ENCODE measurements around the gene UXS1.

UXS1 gene

GRCh38 chr2:106063181-106063580 is 130.9 kb downstream of the UXS1 start:
- no peak overlapping the region for H3K27ac ChIP-seq
- TF ChIP-seq, protein P1, sequence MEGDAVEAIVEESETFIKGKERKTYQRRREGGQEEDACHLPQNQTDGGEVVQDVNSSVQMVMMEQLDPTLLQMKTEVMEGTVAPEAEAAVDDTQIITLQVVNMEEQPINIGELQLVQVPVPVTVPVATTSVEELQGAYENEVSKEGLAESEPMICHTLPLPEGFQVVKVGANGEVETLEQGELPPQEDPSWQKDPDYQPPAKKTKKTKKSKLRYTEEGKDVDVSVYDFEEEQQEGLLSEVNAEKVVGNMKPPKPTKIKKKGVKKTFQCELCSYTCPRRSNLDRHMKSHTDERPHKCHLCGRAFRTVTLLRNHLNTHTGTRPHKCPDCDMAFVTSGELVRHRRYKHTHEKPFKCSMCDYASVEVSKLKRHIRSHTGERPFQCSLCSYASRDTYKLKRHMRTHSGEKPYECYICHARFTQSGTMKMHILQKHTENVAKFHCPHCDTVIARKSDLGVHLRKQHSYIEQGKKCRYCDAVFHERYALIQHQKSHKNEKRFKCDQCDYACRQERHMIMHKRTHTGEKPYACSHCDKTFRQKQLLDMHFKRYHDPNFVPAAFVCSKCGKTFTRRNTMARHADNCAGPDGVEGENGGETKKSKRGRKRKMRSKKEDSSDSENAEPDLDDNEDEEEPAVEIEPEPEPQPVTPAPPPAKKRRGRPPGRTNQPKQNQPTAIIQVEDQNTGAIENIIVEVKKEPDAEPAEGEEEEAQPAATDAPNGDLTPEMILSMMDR (conservative IDR thresholded peaks at IDR 0.05; ENCODE audit: low read depth, low read length), result no peak
- no peak overlapping the region for H3K9ac ChIP-seq
- H3K4me2 ChIP-seq, result no peak overlapping the region
- no peaks in the 10 kb centered on the region for H4K20me1 ChIP-seq (ENCODE audit: insufficient read depth)
- H3K27me3 ChIP-seq (ENCODE audit: insufficient read depth, low read depth), result no peaks in the 10 kb centered on the region
- no peak overlapping the region for H3K4me3 ChIP-seq (IDR thresholded peaks at IDR 0.05; ENCODE audit: insufficient read depth, low read depth, low read length)
- H2AFZ ChIP-seq (ENCODE audit: low read depth), result no peak overlapping the region
- H3K79me2 ChIP-seq (ENCODE audit: insufficient read depth, low read depth), result no peaks in the 10 kb centered on the region
- H3K4me1 ChIP-seq (ENCODE audit: low read depth, poor library complexity, severe bottlenecking), result peaks cover 9% of the 10 kb centered on the region
- H3K36me3 ChIP-seq (ENCODE audit: insufficient read depth), result no peaks in the 10 kb centered on the region

DNA sequence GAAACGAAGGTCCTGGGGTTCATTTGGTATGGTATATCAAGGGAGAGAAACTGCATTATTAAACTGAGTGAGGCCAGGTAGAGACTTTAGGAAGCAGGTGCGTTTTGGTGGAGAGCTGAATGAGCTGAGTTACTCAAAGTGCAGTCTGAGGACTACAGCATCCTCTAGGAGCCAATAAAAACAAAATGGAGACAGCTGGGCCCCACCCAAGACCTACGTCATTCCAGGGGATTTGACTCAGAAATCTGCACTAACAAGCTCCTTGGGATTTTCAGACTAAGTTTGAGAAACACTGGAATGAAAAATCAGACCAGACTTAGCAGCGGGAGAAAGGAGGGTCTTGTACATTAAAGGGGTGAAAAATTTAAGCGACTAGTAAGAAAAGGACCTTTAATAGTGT is 131.5 kb downstream of the UXS1 start:
- Histone ChIP-seq H3K4me3 (IDR thresholded peaks at IDR 0.05; ENCODE audit: insufficient read depth, low read depth, low read length) (no peak overlapping the region), H3K27me3 (ENCODE audit: insufficient read depth, low read depth) (no peaks in the 10 kb centered on the region)

GRCh38 chr2:106061611-106062349 is 132.3 kb downstream of the UXS1 start:
- Histone ChIP-seq H3K4me3 (IDR thresholded peaks at IDR 0.05; ENCODE audit: insufficient read depth, low read depth, low read length) (no peak overlapping the region), H3K9ac (no peak overlapping the region), H3K4me2 (no peak overlapping the region), H3K27me3 (ENCODE audit: insufficient read depth, low read depth) (no peaks in the 10 kb centered on the region), H4K20me1 (ENCODE audit: insufficient read depth) (no peaks in the 10 kb centered on the region), H3K79me2 (ENCODE audit: insufficient read depth, low read depth) (no peaks in the 10 kb centered on the region), H2AFZ (ENCODE audit: low read depth) (no peak overlapping the region), H3K4me1 (ENCODE audit: low read depth, poor library complexity, severe bottlenecking) (peaks cover 12% of the 10 kb centered on the region), H3K36me3 (ENCODE audit: insufficient read depth) (no peaks in the 10 kb centered on the region), H3K27ac (no peak overlapping the region)
- TF ChIP-seq, protein P1 (conservative IDR thresholded peaks at IDR 0.05; ENCODE audit: low read depth, low read length), result no peak

More for the DNA sequence above, 131.5 kb downstream of the UXS1 start:
- Histone ChIP-seq H3K79me2 (ENCODE audit: insufficient read depth, low read depth) (no peaks in the 10 kb centered on the region), H3K4me1 (ENCODE audit: low read depth, poor library complexity, severe bottlenecking) (peaks cover 12% of the 10 kb centered on the region), H3K9ac (no peak overlapping the region), H3K4me2 (no peak overlapping the region), H2AFZ (ENCODE audit: low read depth) (no peak overlapping the region), H3K36me3 (ENCODE audit: insufficient read depth) (no peaks in the 10 kb centered on the region), H3K27ac (no peak overlapping the region), H4K20me1 (ENCODE audit: insufficient read depth) (no peaks in the 10 kb centered on the region)
- TF ChIP-seq, protein P1 (conservative IDR thresholded peaks at IDR 0.05; ENCODE audit: low read depth, low read length), result no peak

- Histone ChIP-seq H3K79me2 (ENCODE audit: insufficient read depth, low read depth) (no peaks in the 10 kb centered on the region), H3K4me2 (no peak overlapping the region), H3K36me3 (ENCODE audit: insufficient read depth) (no peaks in the 10 kb centered on the region), H3K4me1 (ENCODE audit: low read depth, poor library complexity, severe bottlenecking) (peaks cover 12% of the 10 kb centered on the region), H4K20me1 (ENCODE audit: insufficient read depth) (no peaks in the 10 kb centered on the region), H2AFZ (ENCODE audit: low read depth) (no peak overlapping the region), H3K4me3 (IDR thresholded peaks at IDR 0.05; ENCODE audit: insufficient read depth, low read depth, low read length) (no peak overlapping the region), H3K27ac (no peak overlapping the region), H3K9ac (no peak overlapping the region), H3K27me3 (ENCODE audit: insufficient read depth, low read depth) (no peaks in the 10 kb centered on the region)
- TF ChIP-seq, protein P1 (conservative IDR thresholded peaks at IDR 0.05; ENCODE audit: low read depth, low read length), result no peak
Measured at GRCh38 chr2:106059416-106060065, 134.6 kb downstream of the UXS1 start.

Measured in KMS-11 (cell line).